Right cardiac atrium (tissue), 5 donors: ENCODE measurements around the gene SYNE2. TPM values are rescaled to one million over a fixed set of nuclear protein-coding genes. Genes with fewer than 3 reads are reported as not detected.
A peak's percentile ranks its signal among the peaks of the same experiment; 100 is the strongest.
"Not testable (repeated sequence)": the region's sequence is repeated elsewhere in the genome, so short reads cannot be mapped to it uniquely, and the experiment has no call there.

ENCODE experiments used
- ATAC-seq, 2 donors: fragments of 200-7000 bp; cut with Tn5 transposase; one replicate each; pipeline versions ENCODE4 v1.8.0 to v1.9.1; 2020; ENCODE audit warnings: moderate library complexity in 2 of 2, mild to moderate bottlenecking in 1 of 2
- DNase-seq, 3 donors: peaks; one replicate each; pipeline ENCODE4 v3.0.0-alpha.2; 2020
- H3K27ac ChIP-seq: one replicate; pipeline ENCODE4 v1.5.1; 2013; ENCODE audit warnings: mild to moderate bottlenecking, low read length, control low read depth, moderate library complexity
- H3K27me3 ChIP-seq: one replicate; pipeline ENCODE4 v1.6.1; 2013; ENCODE audit not compliant: control insufficient read depth, insufficient read depth
- H3K4me1 ChIP-seq: one replicate; pipeline ENCODE4 v1.6.1; 2013; ENCODE audit warnings: low read length; ENCODE audit not compliant: control insufficient read depth, insufficient read depth
- H3K4me3 ChIP-seq: one replicate; pipeline ENCODE4 v1.5.1; 2013; ENCODE audit warnings: low read length, control low read depth
- H3K9me3 ChIP-seq: one replicate; pipeline ENCODE4 v1.6.1; 2013; ENCODE audit warnings: low read length; ENCODE audit not compliant: control insufficient read depth
- WGBS: extraction: QIAGEN DNeasy Blood & Tissue Kit; methylation state at CpG from one replicate; pipeline ENCODE4 v1.1.7; 2013; 5-methylcytosine and 5-hydroxymethylcytosine counted together
- intact Hi-C, 4 donors: fragments of 100-400 bp; cut with DNase I; formaldehyde crosslinking; loops; one replicate each; pipeline versions ENCODE4 v1.11.0 to v1.14.0; 2022 to 2023
- long read RNA-seq, 4 donors: library from polyadenylated mRNA; unstranded; transcript quantifications; one replicate each; pipeline ENCODE4 v2.0.0, GENCODE V29; 2020 to 2021
- polyA plus RNA-seq: library from polyadenylated mRNA; stranded (reverse); fragments of 200-250 nt; gene quantifications from one replicate; pipeline ENCODE4 v1.2.3, GENCODE V29; 2013
- total RNA-seq, 4 donors: library from RNA; stranded (reverse); fragmentation: NEBNext Ultra II Directional; extraction: Animal tissue kit (Norgen Biotek cat#: 25700); gene quantifications; one replicate each; pipeline ENCODE4 v1.2.1, GENCODE V29; 2021
- donor health status: healthy with polysubstance abuse.
- donor health status: DM: no; HTN: yes; CAD: no.
- donor health status: DM: no; HTN: no; CAD: no.
- donor health status: DM: no; HTN: yes; CAD: no; lungs with severe emphysema.
- donor health status: DM: yes; HTN: yes; CAD: no.

Gene SYNE2, protein sequence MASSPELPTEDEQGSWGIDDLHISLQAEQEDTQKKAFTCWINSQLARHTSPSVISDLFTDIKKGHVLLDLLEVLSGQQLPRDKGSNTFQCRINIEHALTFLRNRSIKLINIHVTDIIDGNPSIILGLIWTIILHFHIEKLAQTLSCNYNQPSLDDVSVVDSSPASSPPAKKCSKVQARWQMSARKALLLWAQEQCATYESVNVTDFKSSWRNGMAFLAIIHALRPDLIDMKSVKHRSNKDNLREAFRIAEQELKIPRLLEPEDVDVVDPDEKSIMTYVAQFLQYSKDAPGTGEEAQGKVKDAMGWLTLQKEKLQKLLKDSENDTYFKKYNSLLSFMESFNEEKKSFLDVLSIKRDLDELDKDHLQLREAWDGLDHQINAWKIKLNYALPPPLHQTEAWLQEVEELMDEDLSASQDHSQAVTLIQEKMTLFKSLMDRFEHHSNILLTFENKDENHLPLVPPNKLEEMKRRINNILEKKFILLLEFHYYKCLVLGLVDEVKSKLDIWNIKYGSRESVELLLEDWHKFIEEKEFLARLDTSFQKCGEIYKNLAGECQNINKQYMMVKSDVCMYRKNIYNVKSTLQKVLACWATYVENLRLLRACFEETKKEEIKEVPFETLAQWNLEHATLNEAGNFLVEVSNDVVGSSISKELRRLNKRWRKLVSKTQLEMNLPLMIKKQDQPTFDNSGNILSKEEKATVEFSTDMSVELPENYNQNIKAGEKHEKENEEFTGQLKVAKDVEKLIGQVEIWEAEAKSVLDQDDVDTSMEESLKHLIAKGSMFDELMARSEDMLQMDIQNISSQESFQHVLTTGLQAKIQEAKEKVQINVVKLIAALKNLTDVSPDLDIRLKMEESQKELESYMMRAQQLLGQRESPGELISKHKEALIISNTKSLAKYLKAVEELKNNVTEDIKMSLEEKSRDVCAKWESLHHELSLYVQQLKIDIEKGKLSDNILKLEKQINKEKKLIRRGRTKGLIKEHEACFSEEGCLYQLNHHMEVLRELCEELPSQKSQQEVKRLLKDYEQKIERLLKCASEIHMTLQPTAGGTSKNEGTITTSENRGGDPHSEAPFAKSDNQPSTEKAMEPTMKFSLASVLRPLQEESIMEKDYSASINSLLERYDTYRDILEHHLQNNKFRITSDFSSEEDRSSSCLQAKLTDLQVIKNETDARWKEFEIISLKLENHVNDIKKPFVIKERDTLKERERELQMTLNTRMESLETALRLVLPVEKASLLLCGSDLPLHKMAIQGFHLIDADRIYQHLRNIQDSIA (N-terminal part only)
- total RNA-seq (100 to 1,000 TPM in 3 of 4 donors, 10 to 100 TPM in 1; 83.7 to 229 (median 157) TPM), polyA plus RNA-seq (189 TPM)
- long read RNA-seq, donor 1, partial matches to known transcripts = 68 of 120 reads
- long read RNA-seq, donor 1, other reads (novel, unspliced or antisense) = 52 of 120 reads
- long read RNA-seq, donor 2, partial matches to known transcripts = 52 of 74 reads
- long read RNA-seq, donor 2, other reads (novel, unspliced or antisense) = 18 of 74 reads
- long read RNA-seq, donor 3, partial matches to known transcripts = 105 of 166 reads
- long read RNA-seq, donor 3, other reads (novel, unspliced or antisense) = 58 of 166 reads
- long read RNA-seq, donor 4, partial matches to known transcripts = 41 of 57 reads
- long read RNA-seq, donor 4, other reads (novel, unspliced or antisense) = 15 of 57 reads

DNA sequence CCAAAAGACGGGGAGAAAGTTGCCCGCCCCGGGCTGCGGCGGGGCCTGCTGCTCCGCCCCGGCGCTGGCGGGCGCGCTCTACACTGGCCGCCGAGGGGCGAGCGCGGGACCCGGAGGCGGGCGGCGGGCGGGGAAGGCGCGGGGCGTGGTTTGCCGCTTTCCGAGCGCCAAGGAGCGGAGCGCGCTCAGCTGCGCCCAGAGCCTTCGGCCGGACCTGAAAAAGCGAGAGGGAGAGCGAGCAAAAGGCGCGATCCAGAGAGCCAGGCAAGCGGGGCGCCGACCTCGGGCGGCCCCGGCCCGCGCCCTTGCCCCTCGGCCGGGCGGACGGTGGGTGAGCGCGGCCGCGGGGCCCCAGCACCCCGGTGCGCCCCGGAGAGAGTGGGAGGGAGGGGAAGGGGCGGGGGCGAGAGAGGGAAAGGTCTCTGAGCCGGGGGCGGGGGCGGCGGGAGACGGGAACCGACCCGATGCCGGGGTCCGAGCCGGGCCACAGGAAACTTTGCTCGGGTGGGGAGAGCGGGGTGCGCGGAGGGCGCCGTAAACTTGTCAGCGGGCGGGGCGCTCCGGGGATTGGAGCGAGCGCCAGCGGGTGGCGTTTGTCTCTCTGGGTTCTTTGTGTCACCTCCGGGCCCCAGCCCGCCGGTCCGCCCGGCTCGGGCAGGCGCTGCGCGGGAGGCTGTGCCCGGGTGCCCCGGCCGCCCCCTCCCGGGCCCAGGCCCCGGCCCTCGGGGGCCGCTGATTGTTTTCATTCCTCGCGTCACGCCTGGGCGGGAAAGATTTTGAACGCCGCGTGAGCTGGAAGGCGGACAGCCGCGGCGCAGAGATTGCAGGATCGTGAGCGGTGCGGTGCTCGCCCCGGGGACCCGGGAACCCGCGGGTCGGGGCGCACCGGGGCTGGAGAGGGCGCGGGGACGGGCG, at the start of gene SYNE2:
Gene SYNE2 (plus strand): TSS at position 188 of the 915 bp plus-strand sequence. CDS start 56,145 bp downstream, outside the sequence.
- intact Hi-C loops = loop anchor here (10.0 kb wide), 4 partner anchors 82 to 142 kb away; no protein-coding TSS in a partner anchor
- DNase-seq (peak; percentile 82 to 92 (median 92)), ATAC-seq (peak; percentile 95)
- under 1% methylated on average over 124 of the region's 124 CpGs for WGBS
- H3K27ac ChIP-seq = peak within 1 kb of the TSS; percentile 83
- no peaks in the 10 kb centered on the region for H3K27me3 ChIP-seq
- H3K4me1 ChIP-seq = peaks cover 3% of the 10 kb centered on the region
- no peaks in the 10 kb centered on the region for H3K9me3 ChIP-seq
- peak within 1 kb of the TSS; percentile 85 for H3K4me3 ChIP-seq

DNA sequence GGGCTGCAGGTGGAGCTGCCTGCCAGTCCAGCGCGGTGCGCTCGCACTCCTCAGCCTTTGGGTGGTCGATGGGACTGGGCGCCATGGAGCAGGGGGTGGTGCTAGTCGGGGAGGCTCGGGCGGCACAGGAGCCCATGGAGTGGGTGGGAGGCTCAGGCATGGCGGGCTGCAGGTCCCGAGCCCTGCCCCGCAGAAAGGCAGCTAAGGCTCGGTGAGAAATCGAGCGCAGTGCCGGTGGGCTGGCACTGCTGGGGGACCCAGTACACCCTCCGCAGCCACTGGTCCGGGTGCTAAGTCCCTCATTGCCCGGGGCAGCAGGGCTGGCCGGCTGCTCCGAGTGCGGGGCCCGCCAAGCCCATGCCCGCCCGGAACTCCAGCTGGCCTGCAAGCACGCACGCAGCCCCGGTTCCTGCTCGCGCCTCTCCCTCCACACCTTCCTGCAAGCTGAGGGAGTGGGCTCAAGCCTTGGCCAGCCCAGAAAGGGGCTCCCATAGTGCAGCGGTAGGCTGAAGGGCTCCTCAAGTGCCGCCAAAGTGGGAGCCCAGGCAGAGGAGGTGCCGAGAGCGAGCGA, 49.5 kb upstream of the SYNE2 start:
- H3K27me3 ChIP-seq, intact Hi-C loops, DNase-seq, H3K9me3 ChIP-seq, H3K27ac ChIP-seq, H3K4me1 ChIP-seq, ATAC-seq, H3K4me3 ChIP-seq: not testable (repeated sequence)
- WGBS = 95% methylated on average over 35 of the region's 35 CpGs

GRCh38 chr14:63806064-63806463, 46.7 kb upstream of the SYNE2 start:
- H3K4me1 ChIP-seq, DNase-seq, intact Hi-C loops, H3K4me3 ChIP-seq, H3K9me3 ChIP-seq, H3K27me3 ChIP-seq, ATAC-seq, H3K27ac ChIP-seq: not testable (repeated sequence)
- 59% methylated on average over 2 of the region's 2 CpGs for WGBS

- ATAC-seq, H3K27me3 ChIP-seq, H3K9me3 ChIP-seq, H3K4me3 ChIP-seq, intact Hi-C loops, DNase-seq, H3K27ac ChIP-seq, H3K4me1 ChIP-seq: not testable (repeated sequence)
- WGBS = 87% methylated on average over 3 of the region's 3 CpGs
Observed at GRCh38 chr14:63811692-63812091, 41.1 kb upstream of the SYNE2 start.

DNA sequence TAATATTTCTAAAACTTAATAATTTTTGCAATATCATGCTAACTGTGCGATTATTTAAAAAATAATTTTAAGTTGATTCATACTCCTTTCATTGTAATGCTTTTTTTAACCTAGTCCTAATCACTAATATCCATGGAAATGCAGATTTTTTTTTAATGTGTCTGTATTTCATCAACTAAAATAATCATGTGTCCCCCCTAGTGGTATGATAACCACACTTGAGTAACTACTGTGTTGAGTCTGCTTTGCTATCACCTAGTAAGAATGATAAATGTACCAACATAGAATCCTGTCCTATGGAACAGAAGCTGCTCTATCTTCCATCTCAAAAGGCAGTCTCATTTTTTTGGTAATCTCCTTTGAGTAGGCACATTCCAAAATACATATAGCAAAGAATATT, 19.1 kb upstream of the SYNE2 start:
- Histone ChIP-seq H3K4me1 (no peaks in the 10 kb centered on the region), H3K27ac (no peak overlapping the region), H3K4me3 (no peak overlapping the region), H3K9me3 (no peaks in the 10 kb centered on the region), H3K27me3 (no peaks in the 10 kb centered on the region)
- no peak for ATAC-seq
- DNase-seq = no peak
- WGBS = 93% methylated on average over 1 of the region's 1 CpG
- intact Hi-C loops = no loop called here

GRCh38 chr14:63840981-63841380, 11.8 kb upstream of the SYNE2 start:
- H3K27ac ChIP-seq = no peak overlapping the region
- no peak overlapping the region for H3K4me3 ChIP-seq
- ATAC-seq (no peak), DNase-seq (peak in 1 of 3 donors; percentile 64)
- H3K9me3 ChIP-seq = peaks cover 2% of the 10 kb centered on the region
- intact Hi-C loops = no loop called here
- no peaks in the 10 kb centered on the region for H3K4me1 ChIP-seq
- 28% methylated on average over 1 of the region's 1 CpG for WGBS
- no peaks in the 10 kb centered on the region for H3K27me3 ChIP-seq

- no peaks in the 10 kb centered on the region for H3K4me1 ChIP-seq
- H3K27ac ChIP-seq = no peak overlapping the region
- DNase-seq = no peak
- intact Hi-C loops = no loop called here
- no peak overlapping the region for H3K4me3 ChIP-seq
- H3K27me3 ChIP-seq = no peaks in the 10 kb centered on the region
- 93% methylated on average over 3 of the region's 3 CpGs for WGBS
- no peak for ATAC-seq
- H3K9me3 ChIP-seq = peaks cover 2% of the 10 kb centered on the region
Observed at GRCh38 chr14:63843796-63844195, 9.0 kb upstream of the SYNE2 start.

- H3K4me3 ChIP-seq = no peak overlapping the region
- DNase-seq = no peak
- no peaks in the 10 kb centered on the region for H3K27me3 ChIP-seq
- H3K27ac ChIP-seq = no peak overlapping the region
- no peaks in the 10 kb centered on the region for H3K4me1 ChIP-seq
- ATAC-seq = peak; percentile 24 to 78
- no peaks in the 10 kb centered on the region for H3K9me3 ChIP-seq
- intact Hi-C loops = no loop called here
Observed at GRCh38 chr14:63848890-63849289, 3.9 kb upstream of the SYNE2 start.

DNA sequence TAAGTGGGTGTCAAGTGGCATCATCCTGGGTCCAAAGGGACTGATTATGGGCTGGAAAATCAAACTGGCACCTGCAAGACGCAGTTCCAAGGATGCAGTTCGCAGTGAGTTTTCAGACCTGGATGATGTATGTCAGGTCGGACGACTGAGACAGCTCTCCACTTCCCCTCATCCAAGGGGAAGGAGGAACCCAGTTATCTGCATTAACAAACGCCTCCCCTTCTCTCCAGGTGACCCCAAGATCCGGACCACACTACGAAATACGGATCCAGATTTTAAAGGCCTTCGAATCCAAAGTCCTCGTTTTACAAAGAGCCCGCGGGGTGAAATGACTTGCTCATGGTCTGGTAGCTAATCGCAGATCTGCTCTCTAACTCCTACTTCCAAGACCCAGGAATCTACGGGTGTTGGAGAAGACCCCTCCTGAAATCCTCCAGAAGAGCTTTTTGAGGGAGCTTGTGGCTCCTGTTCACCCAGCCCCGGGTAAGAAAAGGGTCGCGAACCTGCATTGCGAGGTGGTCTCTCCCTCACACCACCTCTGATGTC, 460 bp upstream of the SYNE2 start:
- peak in 1 of 2 donors; percentile 1 for ATAC-seq
- H3K27me3 ChIP-seq = no peaks in the 10 kb centered on the region
- H3K27ac ChIP-seq = peak overlapping the region; percentile 21
- intact Hi-C loops = loop anchor here (10.0 kb wide), 4 partner anchors 82 to 142 kb away; no protein-coding TSS in a partner anchor
- no peaks in the 10 kb centered on the region for H3K9me3 ChIP-seq
- 18% methylated on average over 18 of the region's 18 CpGs for WGBS
- peak overlapping the region; percentile 85 for H3K4me3 ChIP-seq
- H3K4me1 ChIP-seq = peaks cover 3% of the 10 kb centered on the region
- DNase-seq = no peak
